PC-3 (cell line): Measurements from ENCODE around the gene SKA3. TPM values are rescaled to one million over a fixed set of nuclear protein-coding genes. Genes with fewer than 3 reads are reported as not detected.

ENCODE experiments used
- ATAC-seq: fragments of 200-7000 bp; cut with Tn5 transposase; 2 replicates; pipeline ENCODE4 v1.9.1; 2020; ENCODE audit warnings: mild to moderate bottlenecking, moderate library complexity
- BruUV-seq: library from RNA; stranded (reverse); fragments of 400-500 nt; replicated peaks from 2 replicates; lab custom pipeline; 2021; lab: Mats Ljungman, UMichigan
- CTCF ChIA-PET: fragments of 300-600 bp; sonication (Branson Sonifier 250); formaldehyde crosslinking; loops from one replicate; lab custom pipeline; 2022; ENCODE audit warnings: antibody characterized with exemption; lab: Charles Lee
- POLR2A ChIA-PET: fragments of 300-600 bp; sonication (Branson Sonifier 250); formaldehyde crosslinking; loops from one replicate; lab custom pipeline; 2022; ENCODE audit warnings: antibody characterized with exemption; ENCODE audit not compliant: unreplicated experiment; lab: Charles Lee
- DNase-seq: peaks from one replicate; pipeline ENCODE4 v3.0.0-alpha.2; 2015
- H2AFZ ChIP-seq: fragments of 300-600 bp; sonication (generic); 2 replicates; pipeline ENCODE4 v1.6.0; 2016; ENCODE audit warnings: antibody characterized with exemption, low read length
- H3F3A ChIP-seq: fragments of 300-600 bp; sonication (generic); one replicate; pipeline ENCODE4 v1.6.0; 2017; ENCODE audit warnings: antibody characterized with exemption, low read length, control low read depth, mild to moderate bottlenecking; ENCODE audit not compliant: unreplicated experiment
- H3K27ac ChIP-seq: fragments of 300-600 bp; sonication (generic); 2 replicates; pipeline ENCODE4 v1.5.1; 2016; ENCODE audit warnings: mild to moderate bottlenecking, low read length
- H3K27me3 ChIP-seq: fragments of 300-600 bp; sonication (generic); 2 replicates; pipeline ENCODE4 v1.6.1; 2016; ENCODE audit warnings: low read length, mixed read lengths
- H3K36me3 ChIP-seq: fragments of 300-600 bp; sonication (generic); 2 replicates; pipeline ENCODE4 v1.6.1; 2016; ENCODE audit warnings: low read depth, mixed run types, low read length, mixed read lengths
- H3K4me1 ChIP-seq: fragments of 300-600 bp; sonication (generic); 2 replicates; pipeline ENCODE4 v1.5.1; 2016; ENCODE audit warnings: low read length; ENCODE audit not compliant: insufficient read depth
- H3K4me2 ChIP-seq: fragments of 300-600 bp; sonication (generic); 2 replicates; pipeline ENCODE4 v1.6.0; 2016; ENCODE audit warnings: low read length
- H3K4me3 ChIP-seq: fragments of 300-600 bp; sonication (generic); 2 replicates; pipeline ENCODE4 v1.5.1; 2016; ENCODE audit warnings: mild to moderate bottlenecking, low read length, mixed read lengths
- H3K79me2 ChIP-seq: fragments of 300-600 bp; sonication (generic); 2 replicates; pipeline ENCODE4 v1.6.1; 2017; ENCODE audit warnings: low read length, mixed read lengths
- H3K9ac ChIP-seq: fragments of 300-600 bp; sonication (generic); 2 replicates; pipeline ENCODE4 v1.6.0; 2016; ENCODE audit warnings: mild to moderate bottlenecking, low read length
- H3K9me2 ChIP-seq: fragments of 300-600 bp; sonication (generic); replicated peaks from 2 replicates; pipeline ENCODE4 v1.6.1; 2016; ENCODE audit warnings: mixed run types, low read length, mixed read lengths
- H3K9me3 ChIP-seq: fragments of 300-600 bp; sonication (generic); 2 replicates; pipeline ENCODE4 v1.6.1; 2016; ENCODE audit warnings: low read length, mixed read lengths
- H4K20me1 ChIP-seq: fragments of 300-600 bp; sonication (generic); 2 replicates; pipeline ENCODE4 v1.6.1; 2016; ENCODE audit warnings: low read length, mixed read lengths
- EZH2 ChIP-seq: fragments of 300-600 bp; sonication (generic); IDR thresholded peaks from one replicate; pipeline ENCODE4 v1.6.1; 2017; ENCODE audit warnings: antibody characterized with exemption, mild to moderate bottlenecking, low read length; ENCODE audit not compliant: unreplicated experiment
- EZH2phosphoT487 ChIP-seq: fragments of 300-600 bp; sonication (generic); IDR thresholded peaks from 2 replicates; pipeline ENCODE4 v1.6.1; 2018; ENCODE audit warnings: mild to moderate bottlenecking, antibody characterized with exemption, low read length, borderline replicate concordance
- intact Hi-C: fragments of 100-400 bp; cut with micrococcal nuclease; formaldehyde crosslinking; loops from 2 replicates; pipeline ENCODE4 v1.9.0; 2023
- total RNA-seq: library from RNA; depleted of rRNA; stranded (reverse); fragments of >200 nt; gene quantifications from 2 replicates; pipeline ENCODE4 v1.2.3, GENCODE V29; 2014
- TF ChIP-seq, protein P1 (sequence below): fragments of 300-600 bp; sonication (generic); conservative IDR thresholded peaks from 2 replicates; pipeline ENCODE4 v1.5.1; 2017; ENCODE audit warnings: antibody characterized with exemption, low read depth, mild to moderate bottlenecking, low read length

Gene SKA3
- total RNA-seq, 1 experiment from 2014 or later = 32.4 TPM

DNA sequence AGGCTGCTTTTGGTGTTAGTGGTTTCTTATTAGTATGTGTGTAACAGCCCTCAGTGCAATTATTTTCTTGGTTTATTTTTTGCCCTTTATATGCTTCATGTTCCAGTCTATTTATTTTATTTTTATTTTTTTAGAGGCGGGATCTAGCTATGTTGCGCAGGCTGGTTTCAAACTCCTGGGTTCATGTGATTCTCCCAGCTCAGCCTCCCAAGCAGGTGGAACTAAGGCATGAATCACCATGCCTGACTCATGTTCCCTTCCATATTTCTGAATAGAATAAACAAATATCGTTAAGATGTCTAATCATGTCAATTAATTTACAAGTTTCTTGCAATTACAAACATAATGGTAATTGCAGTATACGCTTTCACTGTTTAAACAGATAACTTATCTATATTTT lies 11.7 kb downstream of the SKA3 start:
- POLR2A ChIA-PET = interaction anchor here (0.6 kb wide), 1 partner anchor 1000 kb away, joined by 3 read pairs; no protein-coding TSS in a partner anchor
- H3F3A ChIP-seq = no peaks in the 10 kb centered on the region
- no peak overlapping the region for H3K9ac ChIP-seq
- H3K4me3 ChIP-seq = no peak overlapping the region
- H4K20me1 ChIP-seq = no peaks in the 10 kb centered on the region
- TF ChIP-seq, protein P1, sequence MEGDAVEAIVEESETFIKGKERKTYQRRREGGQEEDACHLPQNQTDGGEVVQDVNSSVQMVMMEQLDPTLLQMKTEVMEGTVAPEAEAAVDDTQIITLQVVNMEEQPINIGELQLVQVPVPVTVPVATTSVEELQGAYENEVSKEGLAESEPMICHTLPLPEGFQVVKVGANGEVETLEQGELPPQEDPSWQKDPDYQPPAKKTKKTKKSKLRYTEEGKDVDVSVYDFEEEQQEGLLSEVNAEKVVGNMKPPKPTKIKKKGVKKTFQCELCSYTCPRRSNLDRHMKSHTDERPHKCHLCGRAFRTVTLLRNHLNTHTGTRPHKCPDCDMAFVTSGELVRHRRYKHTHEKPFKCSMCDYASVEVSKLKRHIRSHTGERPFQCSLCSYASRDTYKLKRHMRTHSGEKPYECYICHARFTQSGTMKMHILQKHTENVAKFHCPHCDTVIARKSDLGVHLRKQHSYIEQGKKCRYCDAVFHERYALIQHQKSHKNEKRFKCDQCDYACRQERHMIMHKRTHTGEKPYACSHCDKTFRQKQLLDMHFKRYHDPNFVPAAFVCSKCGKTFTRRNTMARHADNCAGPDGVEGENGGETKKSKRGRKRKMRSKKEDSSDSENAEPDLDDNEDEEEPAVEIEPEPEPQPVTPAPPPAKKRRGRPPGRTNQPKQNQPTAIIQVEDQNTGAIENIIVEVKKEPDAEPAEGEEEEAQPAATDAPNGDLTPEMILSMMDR = no peak
- no peaks in the 10 kb centered on the region for H3K9me2 ChIP-seq
- DNase-seq = peak; percentile 57
- H3K4me2 ChIP-seq = no peak overlapping the region
- peaks cover 37% of the 10 kb centered on the region; the same call in 1 of the 2 replicates for H3K36me3 ChIP-seq
- BruUV-seq = no TSS peak
- H3K4me1 ChIP-seq = peaks cover 8% of the 10 kb centered on the region; the same call in 1 of the 2 replicates
- no peaks in the 10 kb centered on the region for H3K27me3 ChIP-seq
- CTCF ChIA-PET = no interaction called here
- peak; percentile 66 for ATAC-seq
- H2AFZ ChIP-seq = no peak overlapping the region
- H3K79me2 ChIP-seq = peaks cover 12% of the 10 kb centered on the region
- intact Hi-C loops = no loop called here
- no peaks in the 10 kb centered on the region for H3K9me3 ChIP-seq
- H3K27ac ChIP-seq = no peak overlapping the region

DNA sequence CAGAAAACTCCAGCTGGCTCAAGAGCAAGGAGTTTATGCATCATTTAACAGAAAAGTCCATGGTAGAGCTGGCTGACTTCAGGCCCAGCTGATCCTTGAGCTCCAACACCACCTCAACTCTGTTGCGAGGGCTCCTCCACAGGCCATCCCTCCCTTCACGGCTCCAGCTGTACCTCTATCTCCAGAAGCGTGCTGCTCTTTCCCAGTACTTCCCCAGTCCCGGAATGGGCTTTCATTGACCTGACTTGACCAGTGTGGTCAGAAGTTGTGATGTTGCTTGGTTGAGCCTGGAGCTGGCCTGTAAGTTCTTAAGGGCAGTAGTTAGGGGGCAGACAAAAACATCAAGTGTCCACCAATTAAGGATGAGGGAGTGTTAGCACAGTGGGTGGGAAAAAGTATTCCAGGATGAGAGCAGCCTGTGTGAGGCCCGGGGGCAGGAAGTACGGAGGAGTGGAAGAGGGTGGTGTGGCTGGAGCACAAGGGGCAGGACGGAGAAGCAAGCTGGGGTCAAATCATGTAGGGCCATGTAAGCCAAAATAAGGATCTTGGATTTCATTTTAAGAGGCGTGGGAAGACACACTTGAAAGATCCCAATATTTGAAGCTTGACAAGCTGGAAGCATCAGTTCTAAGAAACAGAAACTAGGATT lies 24.0 kb downstream of the SKA3 start:
- ChIA-PET POLR2A (no interaction called here), CTCF (no interaction called here)
- Histone ChIP-seq H3K9ac (no peak overlapping the region), H3K4me3 (no peak overlapping the region), H3K9me2 (no peaks in the 10 kb centered on the region), H3K27me3 (no peaks in the 10 kb centered on the region), H4K20me1 (no peaks in the 10 kb centered on the region), H3K9me3 (no peaks in the 10 kb centered on the region), H3K4me2 (no peak overlapping the region), H3K4me1 (no peaks in the 10 kb centered on the region), H3F3A (peaks cover 10% of the 10 kb centered on the region), H3K27ac (no peak overlapping the region), H3K36me3 (peaks cover 24% of the 10 kb centered on the region), H3K79me2 (no peaks in the 10 kb centered on the region), H2AFZ (no peak overlapping the region)
- no peak for DNase-seq
- TF ChIP-seq EZH2phosphoT487 (no peak), EZH2 (no peak)
- TF ChIP-seq, protein P1 = no peak
- intact Hi-C loops = no loop called here
- no TSS peak for BruUV-seq
- ATAC-seq = no peak

DNA sequence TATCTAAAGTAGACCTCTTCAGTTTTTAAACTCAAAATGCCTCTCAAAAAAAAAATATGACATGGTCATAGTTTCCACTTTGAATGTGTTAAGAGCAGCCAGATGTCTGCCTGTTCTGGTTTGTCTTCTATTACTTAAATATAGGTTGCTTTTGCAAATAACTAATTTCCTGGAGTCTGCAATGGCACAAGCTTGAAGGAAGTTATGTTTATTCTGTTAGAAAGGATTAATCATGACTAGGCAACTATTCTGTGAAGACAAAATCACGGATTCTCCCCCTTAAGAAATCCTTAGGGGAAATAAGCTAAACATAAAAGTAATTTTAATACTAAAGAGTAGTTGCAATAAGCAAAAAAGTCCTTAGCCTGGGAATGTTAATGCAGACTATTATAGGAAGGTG lies 26.3 kb downstream of the SKA3 start:
- no peak overlapping the region for H3K27ac ChIP-seq
- ATAC-seq (peak; percentile 42), DNase-seq (no peak)
- H3F3A ChIP-seq = peaks cover 10% of the 10 kb centered on the region
- intact Hi-C loops = no loop called here
- no peaks in the 10 kb centered on the region for H3K9me3 ChIP-seq
- H3K4me3 ChIP-seq = no peak overlapping the region
- no peak overlapping the region for H3K4me2 ChIP-seq
- no peaks in the 10 kb centered on the region for H3K4me1 ChIP-seq
- BruUV-seq = no TSS peak
- H3K36me3 ChIP-seq = peaks cover 30% of the 10 kb centered on the region
- no peaks in the 10 kb centered on the region for H3K9me2 ChIP-seq
- POLR2A ChIA-PET = interaction anchor here (0.5 kb wide), 1 partner anchor 109 kb away, joined by 3 read pairs; no protein-coding TSS in a partner anchor
- H3K9ac ChIP-seq = no peak overlapping the region
- H4K20me1 ChIP-seq = 0 out of 2 replicates have a peak, but pooled peaks cover 8% of the 10 kb centered on the region
- H3K27me3 ChIP-seq = no peaks in the 10 kb centered on the region
- CTCF ChIA-PET = no interaction called here
- no peak overlapping the region for H2AFZ ChIP-seq
- H3K79me2 ChIP-seq = peaks cover 10% of the 10 kb centered on the region
- TF ChIP-seq EZH2 (no peak), EZH2phosphoT487 (no peak)
- TF ChIP-seq, protein P1 = no peak
